HuH-7 (cell line): Measurements from ENCODE around the gene JAKMIP3.

ENCODE experiments used
- DNase-seq: peaks from one replicate; pipeline ENCODE4 v3.0.0; 2011; ENCODE audit warnings: low spot score

JAKMIP3 gene

GRCh38 chr10:132098539-132099388, 33.0 kb downstream of the JAKMIP3 start:
- DNase-seq: no peak

DNA sequence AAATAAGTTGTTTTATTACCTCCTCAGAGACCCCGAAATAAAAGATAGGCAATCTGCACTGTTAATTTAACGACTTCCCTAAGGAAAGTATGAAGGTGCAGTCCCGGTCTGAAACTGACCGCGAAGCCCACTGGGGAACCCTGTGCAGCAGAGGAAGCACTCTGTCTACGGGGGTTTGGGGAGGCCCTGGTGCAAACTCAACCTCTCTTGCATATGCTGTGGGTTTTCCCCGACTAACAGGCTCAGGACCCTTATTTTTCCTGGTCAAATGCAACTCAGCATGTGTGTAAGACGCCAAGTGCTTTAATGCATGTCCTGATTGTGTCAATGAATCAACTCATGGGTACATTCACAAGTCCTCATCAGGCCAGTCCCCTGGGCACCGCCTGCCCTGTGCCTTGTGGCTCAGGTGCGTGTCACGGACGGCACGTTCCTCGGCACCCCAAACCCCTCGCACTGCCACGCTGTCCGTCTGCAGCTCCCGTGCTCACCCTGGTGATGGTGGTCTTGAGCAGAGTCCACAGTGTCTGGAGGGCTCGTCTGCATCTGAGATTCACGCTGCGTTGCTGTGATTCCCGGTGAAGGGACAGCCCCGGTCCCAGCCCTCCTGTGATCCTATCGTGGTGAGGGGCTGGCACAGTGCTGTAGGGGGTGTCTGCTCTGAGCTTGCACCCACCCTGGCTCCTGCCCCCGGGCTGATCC, 33.8 kb downstream of the JAKMIP3 start:
- DNase-seq: no peak

GRCh38 chr10:132100091-132100481, 34.3 kb downstream of the JAKMIP3 start:
- no peak for DNase-seq

GRCh38 chr10:132100556-132101349, 35.0 kb downstream of the JAKMIP3 start:
- DNase-seq: no peak

DNA sequence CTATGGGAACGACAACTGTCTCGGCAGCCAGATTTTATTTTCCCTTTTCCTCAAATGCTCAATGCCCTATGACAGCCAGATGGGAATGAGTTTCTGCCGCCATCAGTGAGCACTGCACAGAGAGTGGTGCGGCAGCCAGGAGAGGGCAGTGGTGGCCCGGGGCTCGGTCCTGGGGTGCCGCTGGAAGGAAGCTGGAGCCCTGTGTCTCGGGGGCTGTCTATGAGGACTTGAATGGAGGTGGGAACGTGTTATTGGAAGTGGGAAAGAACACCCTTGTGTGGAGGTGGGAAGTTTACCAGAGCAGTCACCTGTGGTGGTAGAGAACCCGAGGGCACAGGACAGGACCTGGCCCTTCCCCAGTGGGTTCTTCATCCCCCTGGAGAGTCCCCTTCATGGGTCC, 35.8 kb downstream of the JAKMIP3 start:
- no peak for DNase-seq

- no peak for DNase-seq
Observed at GRCh38 chr10:132102071-132102716, 36.4 kb downstream of the JAKMIP3 start.

- DNase-seq: no peak
Observed at GRCh38 chr10:132102717-132103110, 37.0 kb downstream of the JAKMIP3 start.

GRCh38 chr10:132103116-132103910, 37.6 kb downstream of the JAKMIP3 start:
- DNase-seq: no peak

DNA sequence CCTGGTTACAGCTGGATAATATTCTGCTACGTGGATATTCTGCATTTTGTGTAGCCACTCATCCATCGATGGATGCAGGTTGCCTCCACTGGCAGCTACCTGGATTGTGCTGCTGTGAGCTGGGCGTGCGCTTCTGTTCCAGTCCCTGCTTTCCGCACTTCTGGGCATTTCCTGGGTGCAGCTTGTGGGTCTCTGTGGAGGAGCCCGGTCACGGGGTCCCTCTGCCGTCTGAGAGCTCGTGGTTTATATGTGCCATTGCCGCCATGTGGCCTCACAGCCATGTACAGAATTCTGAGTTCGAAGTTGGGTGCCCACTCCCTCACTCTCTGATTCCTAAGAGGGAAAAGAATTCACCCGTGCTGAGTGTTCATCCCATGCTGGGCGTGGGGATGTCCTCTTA, 38.3 kb downstream of the JAKMIP3 start:
- DNase-seq: no peak

DNA sequence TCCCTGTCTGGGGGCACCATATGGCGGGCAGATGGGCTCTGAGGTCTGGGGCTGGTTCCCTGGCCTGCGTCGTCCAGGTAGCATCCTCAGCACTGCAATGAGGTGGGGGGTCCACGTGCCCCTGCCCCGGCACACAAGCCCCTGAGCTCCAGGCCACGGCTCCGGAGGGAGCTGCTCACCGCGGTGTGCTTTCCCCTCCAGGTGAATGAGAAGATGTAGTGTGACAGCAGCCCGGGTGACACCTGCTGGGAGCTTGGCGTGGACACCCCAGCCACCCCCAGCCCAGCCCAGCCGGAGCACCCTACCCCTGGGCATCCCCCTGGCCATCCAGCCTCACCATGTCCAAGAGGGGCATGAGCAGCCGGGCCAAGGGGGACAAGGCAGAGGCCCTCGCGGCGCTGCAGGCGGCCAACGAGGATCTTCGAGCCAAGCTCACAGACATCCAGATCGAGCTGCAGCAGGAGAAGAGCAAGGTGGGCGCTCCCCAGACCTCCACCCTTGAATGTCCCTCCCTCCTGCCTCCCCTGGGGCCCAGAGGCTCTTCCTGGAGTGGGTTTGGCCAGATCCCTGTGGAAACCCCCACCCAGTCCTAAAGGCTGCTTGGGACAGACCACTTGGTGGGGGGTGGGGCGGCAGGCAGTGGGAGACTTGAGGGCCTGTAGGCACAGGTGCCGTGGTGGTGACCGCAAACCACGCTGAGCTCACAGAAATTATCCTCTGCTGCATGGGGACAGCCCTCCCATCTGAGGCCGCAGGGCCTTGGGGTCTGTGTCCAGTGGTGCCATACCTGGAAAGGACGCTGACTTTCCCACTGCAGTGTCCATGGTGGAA, 38.9 kb downstream of the JAKMIP3 start:
- no peak for DNase-seq

GRCh38 chr10:132105302-132105995, 39.7 kb downstream of the JAKMIP3 start:
- DNase-seq: no peak

DNA sequence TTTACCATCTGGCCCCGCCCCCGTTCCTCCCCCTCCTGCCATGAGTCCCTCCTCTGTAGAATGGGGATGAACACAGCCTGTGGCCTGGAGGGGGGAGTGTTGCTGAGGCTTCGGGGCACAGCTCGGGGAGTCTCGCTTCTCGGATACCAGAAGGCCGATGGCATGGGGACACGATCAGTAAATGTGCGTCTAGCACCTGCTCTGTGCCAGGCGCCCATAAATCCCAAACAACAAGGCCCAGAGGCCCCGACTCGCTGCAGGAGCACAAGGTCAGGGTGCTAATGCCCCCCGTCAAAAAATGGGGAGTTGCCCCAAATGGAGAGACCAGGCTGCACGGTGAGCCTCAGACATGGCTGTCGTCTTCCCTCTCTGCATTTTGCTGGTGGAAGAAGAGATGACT, 40.7 kb downstream of the JAKMIP3 start:
- no peak for DNase-seq

GRCh38 chr10:132107186-132107948, 41.6 kb downstream of the JAKMIP3 start:
- no peak for DNase-seq

GRCh38 chr10:132107949-132108877, 42.5 kb downstream of the JAKMIP3 start:
- no peak for DNase-seq

GRCh38 chr10:132109341-132110110, 43.8 kb downstream of the JAKMIP3 start:
- no peak for DNase-seq

GRCh38 chr10:132110111-132110521, 44.4 kb downstream of the JAKMIP3 start:
- DNase-seq: no peak

- DNase-seq: no peak
Observed at GRCh38 chr10:132110713-132111112, 45.0 kb downstream of the JAKMIP3 start.
